Gastroesophageal sphincter (tissue), 3 donors: ENCODE data around the gene LACTBL1.

Source experiments
- CTCF ChIP-seq, 4 experiments: fragments of 200-600 bp in 2 of 4; fragments of 450-650 bp in 2 of 4; sonication (generic) in 1 of 4; IDR thresholded peaks; one replicate each; pipeline ENCODE4 v1.5.1; 2017 to 2019; ENCODE audit warnings: antibody characterized with exemption in 4 of 4, mild to moderate bottlenecking in 2 of 4, moderate library complexity in 2 of 4
- EP300 ChIP-seq: sonication (generic); formaldehyde crosslinking; IDR thresholded peaks from one replicate; pipeline ENCODE4 v1.6.1; 2017; ENCODE audit warnings: antibody characterized with exemption, mild to moderate bottlenecking
- POLR2AphosphoS5 ChIP-seq: sonication (generic); formaldehyde crosslinking; IDR thresholded peaks from one replicate; pipeline ENCODE4 v1.6.1; 2017; ENCODE audit warnings: antibody characterized with exemption

- TF ChIP-seq CTCF (IDR thresholded peaks at IDR 0.05) (peak in 2 of 4 experiments; percentile 16 to 40), EP300 (no peak), POLR2AphosphoS5 (peak; percentile 89)
Measured at GRCh38 chr1:23019094-23019862, 46.6 kb upstream of the LACTBL1 start, which contains the start of gene KDM1A.
